T-cell (primary cell): ENCODE data around the gene MARCKSL1. TPM values are rescaled to one million over a fixed set of nuclear protein-coding genes. Genes with fewer than 3 reads are reported as not detected.

Source experiments
- ATAC-seq, 4 experiments: fragments of 200-7000 bp in 3 of 4; fragments of 150-1000 bp in 1 of 4; cut with Tn5 transposase; replicated peaks in 1 of 4; 1 replicate in 3 of 4; 2 replicates in 1 of 4; pipeline ENCODE4 v1.10.0; 2021; ENCODE audit warnings: moderate library complexity in 3 of 4, mild to moderate bottlenecking in 2 of 4, moderate number of reproducible peaks in 1 of 4
- CTCF ChIA-PET, 2 donors: fragments of 300-600 bp; sonication (Branson Sonifier 250); formaldehyde crosslinking; loops; one replicate each; lab custom pipeline; 2022; ENCODE audit warnings: antibody characterized with exemption in 2 of 2; lab: Charles Lee
- POLR2A ChIA-PET, 2 donors: fragments of 300-600 bp; sonication (Branson Sonifier 250); formaldehyde crosslinking; loops; one replicate each; lab custom pipeline; 2022; ENCODE audit warnings: antibody characterized with exemption in 2 of 2; lab: Charles Lee
- DNase-seq, 35 experiments: peaks; one replicate each; pipeline versions ENCODE4 v3.0.0 to v3.0.0-alpha.2; 2013 to 2023
- H3K27ac ChIP-seq: one replicate; pipeline ENCODE4 v1.5.1; 2013; ENCODE audit warnings: low read length
- H3K27me3 ChIP-seq, 2 experiments: replicated peaks in 1 of 2; 1 replicate in 1 of 2; 2 replicates in 1 of 2; pipeline versions ENCODE4 v1.6.1 to v1.7.0; 2013; ENCODE audit warnings: low read length in 1 of 2, mixed read lengths in 1 of 2; ENCODE audit not compliant: control insufficient read depth in 2 of 2, insufficient read depth in 2 of 2; ENCODE audit errors: extremely low read depth in 1 of 2
- H3K36me3 ChIP-seq, 2 donors: 1 replicate in 1 of 2; 2 replicates in 1 of 2; pipeline versions ENCODE4 v1.6.1 to v1.7.0; 2013; ENCODE audit warnings: low read length in 1 of 2; ENCODE audit not compliant: control insufficient read depth in 2 of 2, insufficient read depth in 1 of 2; ENCODE audit errors: extremely low read depth in 1 of 2
- H3K4me1 ChIP-seq, 2 experiments: 1 replicate in 1 of 2; 2 replicates in 1 of 2; pipeline versions ENCODE4 v1.6.1 to v1.7.0; 2013; ENCODE audit warnings: low read length in 2 of 2, mixed read lengths in 1 of 2; ENCODE audit not compliant: insufficient read depth in 2 of 2, control insufficient read depth in 1 of 2; ENCODE audit errors: extremely low read depth in 1 of 2
- H3K4me3 ChIP-seq, 2 donors: 1 replicate in 1 of 2; 2 replicates in 1 of 2; pipeline versions ENCODE4 v1.5.1 to v1.7.0; 2013; ENCODE audit warnings: mild to moderate bottlenecking in 2 of 2, low read length in 1 of 2, moderate library complexity in 1 of 2; ENCODE audit not compliant: control insufficient read depth in 1 of 2; ENCODE audit errors: extremely low read depth in 1 of 2
- H3K9me3 ChIP-seq: 2 replicates; pipeline ENCODE4 v1.7.0; 2013
- H3K27ac Mint-ChIP-seq, 2 donors: one replicate each; pipeline ENCODE4 v1.8.0; 2020 to 2021; ENCODE audit warnings: mild to moderate bottlenecking in 2 of 2, mixed read lengths in 2 of 2
- H3K27me3 Mint-ChIP-seq, 2 donors: one replicate each; pipeline ENCODE4 v1.8.0; 2021 to 2022; ENCODE audit warnings: mixed read lengths in 2 of 2
- H3K36me3 Mint-ChIP-seq: one replicate; pipeline ENCODE4 v1.8.0; 2021; ENCODE audit warnings: mixed read lengths
- H3K4me1 Mint-ChIP-seq, 3 donors: one replicate each; pipeline ENCODE4 v1.8.0; 2020 to 2022; ENCODE audit warnings: mixed read lengths in 3 of 3, mild to moderate bottlenecking in 1 of 3
- H3K4me3 Mint-ChIP-seq, 3 donors: one replicate each; pipeline ENCODE4 v1.8.0; 2020 to 2022; ENCODE audit warnings: mild to moderate bottlenecking in 3 of 3, mixed read lengths in 3 of 3, moderate library complexity in 3 of 3
- H3K9me3 Mint-ChIP-seq, 3 donors: one replicate each; pipeline ENCODE4 v1.8.0; 2020 to 2022; ENCODE audit warnings: mixed read lengths in 3 of 3
- WGBS: methylation state at CpG from one replicate; pipeline ENCODE4 v1.1.5; 2013; ENCODE audit warnings: missing lambda C conversion rate; ENCODE audit not compliant: insufficient coverage; 5-methylcytosine and 5-hydroxymethylcytosine counted together
- total RNA-seq, 35 experiments: library from RNA in 6 of 35; stranded (reverse) in 6 of 35; fragments of 120-200 nt in 1 of 35; gene quantifications; one replicate each; pipeline versions ENCODE4 v1.2.1 to v1.2.4 and lab custom pipeline; 2013 to 2026

MARCKSL1 gene
- total RNA-seq, 5 donors from 2014 or later (not counting 1 experiment from before 2014, with no cell fraction given), result 28.1 to 46.5 (median 41.4) TPM

- Mint-ChIP-seq H3K36me3 (peaks cover 33% of the 10 kb centered on the region), H3K27ac (peak overlapping the region; percentile 71 to 91), H3K4me1 (peaks cover 36 to 43% (median 38%) of the 10 kb centered on the region in 3 donors), H3K4me3 (peak overlapping the region; percentile 42 to 89 (median 53)), H3K9me3 (no peaks in the 10 kb centered on the region), H3K27me3 (no peaks in the 10 kb centered on the region)
- POLR2A ChIA-PET, result interaction anchor here (0.5 to 0.6 kb wide), 2 partner anchors 17 to 1016 kb away, joined by 3 to 6 read pairs; no protein-coding TSS in a partner anchor
- Histone ChIP-seq H3K27ac (peak overlapping the region; percentile 8), H3K4me1 (peaks cover 16 to 36% of the 10 kb centered on the region in 2 experiments), H3K4me3 (no peak overlapping the region), H3K27me3 (peaks cover 0 to 2% of the 10 kb centered on the region in 2 experiments), H3K36me3 (peaks cover 11 to 45% of the 10 kb centered on the region in 2 donors), H3K9me3 (no peaks in the 10 kb centered on the region)
- no peak for DNase-seq
- CTCF ChIA-PET, result interaction anchor here (0.6 to 1.1 kb wide), 4 partner anchors 11 to 95 kb away, joined by 3 to 6 read pairs (median 3); no protein-coding TSS in a partner anchor
- no CpG with 5 or more reads among the region's 3 CpGs for WGBS
- ATAC-seq, result no peak
These were observed 2.6 kb downstream of the MARCKSL1 start for GRCh38 chr1:32333251-32333963.

- Mint-ChIP-seq H3K4me3 (no peak overlapping the region), H3K9me3 (no peaks in the 10 kb centered on the region), H3K36me3 (peaks cover 37% of the 10 kb centered on the region), H3K4me1 (peaks cover 31 to 37% (median 31%) of the 10 kb centered on the region in 3 donors), H3K27me3 (no peaks in the 10 kb centered on the region), H3K27ac (peak overlapping the region; percentile 57 to 73)
- ChIA-PET POLR2A (no interaction called here), CTCF (interaction anchor here in 1 of 2 donors (0.8 to 1.1 kb wide), 2 partner anchors 10 to 83 kb away, joined by 3 to 6 read pairs; no protein-coding TSS in a partner anchor)
- Histone ChIP-seq H3K4me1 (peaks cover 14 to 28% of the 10 kb centered on the region in 2 experiments), H3K27ac (no peak overlapping the region), H3K9me3 (no peaks in the 10 kb centered on the region), H3K27me3 (no peaks in the 10 kb centered on the region), H3K4me3 (no peak overlapping the region), H3K36me3 (peaks cover 16 to 54% of the 10 kb centered on the region in 2 donors)
- DNase-seq (no peak), ATAC-seq (no peak)
- 89% methylated on average over 3 of the region's 3 CpGs for WGBS
These were observed 3.5 kb downstream of the MARCKSL1 start for GRCh38 chr1:32332290-32333079.

GRCh38 chr1:32331549-32331948, 4.5 kb downstream of the MARCKSL1 start:
- Histone ChIP-seq H3K4me3 (no peak overlapping the region), H3K27ac (no peak overlapping the region), H3K27me3 (no peaks in the 10 kb centered on the region), H3K36me3 (peaks cover 16 to 62% of the 10 kb centered on the region in 2 donors), H3K4me1 (peaks cover 8 to 18% of the 10 kb centered on the region in 2 experiments), H3K9me3 (no peaks in the 10 kb centered on the region)
- Mint-ChIP-seq H3K36me3 (peaks cover 40% of the 10 kb centered on the region), H3K9me3 (no peaks in the 10 kb centered on the region), H3K27me3 (no peaks in the 10 kb centered on the region), H3K27ac (peak overlapping the region in 1 of 2 donors; percentile 46), H3K4me3 (no peak overlapping the region), H3K4me1 (peaks cover 22 to 28% (median 23%) of the 10 kb centered on the region in 3 donors)
- ChIA-PET CTCF (no interaction called here), POLR2A (no interaction called here)
- DNase-seq, result no peak
- no peak for ATAC-seq
- WGBS, result 96% methylated on average over 12 of the region's 12 CpGs

- H3K27ac ChIP-seq, result no peak overlapping the region
These were observed 5.4 kb downstream of the MARCKSL1 start for GRCh38 chr1:32330558-32331151.

GRCh38 chr1:32329931-32330466, 6.0 kb downstream of the MARCKSL1 start:
- Mint-ChIP-seq H3K27me3 (no peaks in the 10 kb centered on the region), H3K4me3 (no peak overlapping the region), H3K36me3 (peaks cover 49% of the 10 kb centered on the region), H3K9me3 (no peaks in the 10 kb centered on the region), H3K27ac (peak overlapping the region; percentile 72 to 82), H3K4me1 (peaks cover 24 to 34% (median 28%) of the 10 kb centered on the region in 3 donors)
- H3K4me1 ChIP-seq, result peaks cover 5 to 12% of the 10 kb centered on the region in 2 experiments
- POLR2A ChIA-PET, result no interaction called here
- peaks cover 20 to 69% of the 10 kb centered on the region in 2 donors for H3K36me3 ChIP-seq
- WGBS, result 66% methylated on average over 3 of the region's 4 CpGs
- H3K4me3 ChIP-seq, result no peak overlapping the region
- CTCF ChIA-PET, result no interaction called here
- ATAC-seq (no peak), DNase-seq (no peak)
- no peaks in the 10 kb centered on the region for H3K27me3 ChIP-seq
- H3K9me3 ChIP-seq, result no peaks in the 10 kb centered on the region
- H3K27ac ChIP-seq, result no peak overlapping the region

More at GRCh38 chr1:32330558-32331151, 5.4 kb downstream of the MARCKSL1 start:
- 99% methylated on average over 8 of the region's 12 CpGs for WGBS
- no peaks in the 10 kb centered on the region for H3K9me3 ChIP-seq
- DNase-seq (no peak), ATAC-seq (no peak)
- Mint-ChIP-seq H3K27ac (no peak overlapping the region), H3K4me3 (no peak overlapping the region), H3K4me1 (peaks cover 22 to 28% (median 23%) of the 10 kb centered on the region in 3 donors), H3K27me3 (no peaks in the 10 kb centered on the region), H3K9me3 (no peaks in the 10 kb centered on the region), H3K36me3 (peaks cover 43% of the 10 kb centered on the region)
- no peaks in the 10 kb centered on the region for H3K27me3 ChIP-seq
- peaks cover 20 to 65% of the 10 kb centered on the region in 2 donors for H3K36me3 ChIP-seq
- ChIA-PET CTCF (interaction anchor here in 1 of 2 donors (0.5 kb wide), 1 partner anchor 13 kb away, joined by 4 read pairs; no protein-coding TSS in a partner anchor), POLR2A (interaction anchor here in 1 of 2 donors (0.6 to 0.8 kb wide), 3 partner anchors 9 to 49 kb away, joined by 3 to 4 read pairs (median 3); no protein-coding TSS in a partner anchor)
- peaks cover 5 to 13% of the 10 kb centered on the region in 2 experiments for H3K4me1 ChIP-seq
- H3K4me3 ChIP-seq, result no peak overlapping the region
